ENCODE results near the gene SOX5. TPM values are rescaled to one million over a fixed set of nuclear protein-coding genes. Genes with fewer than 3 reads are reported as not detected.

SOX5 gene
- total and polyA plus RNA-seq, 9 of the 15 experiments (the other 6 are each of a cell fraction or from before 2014, with no cell fraction given), result 8.3 to 16.5 (median 11.9) TPM

GRCh38 chr12:23950210-23950774 lies 822 bp upstream of the SOX5 start:
- 5% methylated on average over 16 of the region's 17 CpGs for WGBS (ENCODE audit: insufficient coverage, low coverage, missing lambda C conversion rate)
- FAIRE-seq, result peak; percentile 68
- POLR2A ChIA-PET, result interaction anchor here (0.6 to 1.3 kb wide), 3 partner anchors 48 to 395 kb away, joined by 3 read pairs; no protein-coding TSS in a partner anchor
- H3K9me3 ChIP-seq (replicated peaks; ENCODE audit: control insufficient read depth, insufficient read depth, low read depth, low read length), result no peaks in the 10 kb centered on the region
- H4K20me1 ChIP-seq (replicated peaks; ENCODE audit: control insufficient read depth, insufficient read depth, low read length), result no peaks in the 10 kb centered on the region
- peak overlapping the region; percentile 35 for H3K4me3 ChIP-seq
- no peaks in the 10 kb centered on the region for H3K36me3 ChIP-seq (ENCODE audit: control insufficient read depth, insufficient read depth, low read length)
- in situ Hi-C loops (cut with MboI) (no loop called here), intact Hi-C loops (cut with micrococcal nuclease) (no loop called here)
- H2AFZ ChIP-seq (ENCODE audit: low read depth, low read length), result peak overlapping the region; percentile 90
- no TSS peak for BruUV-seq (replicated peaks)
- CTCF ChIA-PET (ENCODE audit: low intra/inter-chr PET ratio), result no interaction called here
- no peaks in the 10 kb centered on the region for H3K79me2 ChIP-seq (ENCODE audit: control insufficient read depth, insufficient read depth, low read length)
- peak overlapping the region; percentile 84 for H3K4me2 ChIP-seq (ENCODE audit: insufficient read depth, low read length)
- no peak overlapping the region for H3K27ac ChIP-seq (ENCODE audit: extremely low read depth, low read depth, low read length)
- peak; percentile 80 for ATAC-seq
- no peaks in the 10 kb centered on the region for H3K27me3 ChIP-seq (ENCODE audit: control insufficient read depth in 2 of 2, insufficient read depth in 2 of 2, low read length in 2 of 2)
- H3K9ac ChIP-seq (ENCODE audit: insufficient read depth in 1 of 2, low read depth in 2 of 2, low read length in 2 of 2), result peak overlapping the region; percentile 45 to 68; a peak in 3 of 4 replicates
- peak in 2 of 4 experiments; percentile 33 to 37 for DNase-seq (ENCODE audit: extremely low read depth in 1 of 4, low spot score in 3 of 4)
- H3K9me1 ChIP-seq (ENCODE audit: control insufficient read depth, insufficient read depth, low read length), result no peaks in the 10 kb centered on the region
- peaks cover 0 to 5% of the 10 kb centered on the region in 2 experiments; a peak in 1 of 5 replicates for H3K4me1 ChIP-seq (replicated peaks in 1 of 2; ENCODE audit: control insufficient read depth in 2 of 2, insufficient read depth in 2 of 2, low read length in 2 of 2)
- TF ChIP-seq ZBTB40 (IDR thresholded peaks at IDR 0.05) (peak; percentile 68), ZBTB40 (CRISPR knock-in tag; IDR thresholded peaks at IDR 0.05) (no peak), CTBP1 (IDR thresholded peaks at IDR 0.05; ENCODE audit: borderline replicate concordance) (0 out of 2 replicates have a peak, but pooled peaks have one; percentile 24), CBX8 (IDR thresholded peaks at IDR 0.05; ENCODE audit: borderline replicate concordance, extremely low read depth, low read depth, low read length, poor library complexity, severe bottlenecking) (no peak), CC2D1A (IDR thresholded peaks at IDR 0.05) (0 out of 2 replicates have a peak, but pooled peaks have one; percentile 16), SMARCA4 (IDR thresholded peaks at IDR 0.05) (0 out of 2 replicates have a peak, but pooled peaks have one; percentile 10), ZNF41 (CRISPR knock-in tag; conservative IDR thresholded peaks at IDR 0.05) (no peak), MEIS2 (IDR thresholded peaks at IDR 0.05; ENCODE audit: partially characterized antibody) (peak; percentile 79), PBX2 (CRISPR knock-in tag; IDR thresholded peaks at IDR 0.05; ENCODE audit: low read depth) (no peak), PBX2 (tag; conservative IDR thresholded peaks at IDR 0.05; ENCODE audit: low read depth) (peak; percentile 72)
